Right ventricle myocardium inferior (tissue), 1 donor: ENCODE data around the gene CDH2. TPM values are rescaled to one million over a fixed set of nuclear protein-coding genes. Genes with fewer than 3 reads are reported as not detected.

Experiments used
- ATAC-seq: fragments of 200-7000 bp; cut with Tn5 transposase; one replicate; pipeline ENCODE4 v1.9.1; 2020; ENCODE audit warnings: mild to moderate bottlenecking, moderate library complexity
- DNase-seq: peaks from one replicate; pipeline ENCODE4 v3.0.0; 2021; ENCODE audit errors: missing footprints
- intact Hi-C: fragments of 100-400 bp; cut with DNase I; formaldehyde crosslinking; loops from one replicate; pipeline ENCODE4 v1.11.0; 2022
- total RNA-seq: library from RNA; stranded (reverse); fragmentation: NEBNext Ultra II Directional; extraction: Animal tissue kit (Norgen Biotek cat#: 25700); gene quantifications from one replicate; pipeline ENCODE4 v1.2.1, GENCODE V29; 2021
- donor health status: DM: no; HTN: yes; CAD: no; lungs with severe emphysema.

Gene CDH2
- total RNA-seq, 1 donor from 2014 or later = 293 TPM

DNA sequence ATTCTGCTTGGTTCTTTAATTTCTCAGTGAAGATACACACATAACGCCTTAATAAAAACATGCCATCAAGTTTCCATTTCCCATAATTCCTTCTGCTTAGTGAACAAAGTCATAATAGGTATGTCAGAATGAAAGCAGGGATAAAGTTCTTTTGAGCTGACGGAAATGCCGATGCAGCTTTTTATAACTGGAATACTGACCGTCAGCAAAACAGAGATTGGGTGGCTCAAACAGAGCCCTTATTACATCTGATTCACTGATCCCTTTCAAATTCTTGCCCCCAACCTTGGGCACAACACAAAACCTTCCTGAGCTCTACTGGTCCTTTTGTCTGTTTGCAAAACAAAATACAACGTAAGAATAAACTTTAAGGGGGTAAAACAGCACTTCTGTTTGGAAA is 140.4 kb downstream of the CDH2 start:
- intact Hi-C loops = no loop called here

DNA sequence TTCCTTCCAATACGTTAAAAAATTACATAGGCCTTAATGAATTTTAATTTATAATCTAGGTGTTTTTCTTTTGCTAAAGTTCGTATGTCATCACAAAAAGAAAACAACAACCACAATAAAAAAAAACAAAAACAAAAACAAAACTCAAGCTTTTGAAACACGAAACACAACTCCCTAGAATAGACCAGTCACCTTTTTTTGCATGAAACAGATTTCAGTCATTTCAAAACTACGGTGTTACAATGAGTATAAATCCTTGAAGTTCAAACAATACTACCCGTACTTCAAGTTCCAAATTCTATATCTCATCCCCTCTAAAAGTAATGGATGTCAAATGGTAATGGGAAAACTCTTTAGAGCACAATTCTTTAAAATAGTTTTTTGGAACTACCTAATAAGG is 142.4 kb downstream of the CDH2 start:
- DNase-seq (no peak), ATAC-seq (no peak)
- intact Hi-C loops = no loop called here

More for the DNA sequence above, 140.4 kb downstream of the CDH2 start:
- DNase-seq = no peak
- ATAC-seq = no peak

DNA sequence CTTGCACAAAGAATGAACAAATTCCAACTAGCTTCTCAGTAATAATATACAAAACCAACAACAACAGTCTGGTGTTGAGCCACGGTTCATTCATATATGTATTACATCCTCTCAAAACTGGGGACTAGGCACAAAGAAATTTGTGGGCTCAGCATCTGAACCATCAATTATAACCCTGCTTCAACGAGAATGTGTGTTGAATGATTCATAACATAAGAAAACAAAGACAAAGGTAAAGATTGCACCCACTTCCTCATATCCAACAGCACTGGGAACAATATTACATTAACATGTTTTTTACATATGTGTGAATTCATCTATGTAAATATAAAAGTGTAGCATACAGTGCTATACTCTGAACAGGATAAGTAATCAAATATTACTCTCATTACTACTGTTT is 144.8 kb downstream of the CDH2 start:
- DNase-seq = no peak
- intact Hi-C loops = no loop called here
- ATAC-seq = no peak

DNA sequence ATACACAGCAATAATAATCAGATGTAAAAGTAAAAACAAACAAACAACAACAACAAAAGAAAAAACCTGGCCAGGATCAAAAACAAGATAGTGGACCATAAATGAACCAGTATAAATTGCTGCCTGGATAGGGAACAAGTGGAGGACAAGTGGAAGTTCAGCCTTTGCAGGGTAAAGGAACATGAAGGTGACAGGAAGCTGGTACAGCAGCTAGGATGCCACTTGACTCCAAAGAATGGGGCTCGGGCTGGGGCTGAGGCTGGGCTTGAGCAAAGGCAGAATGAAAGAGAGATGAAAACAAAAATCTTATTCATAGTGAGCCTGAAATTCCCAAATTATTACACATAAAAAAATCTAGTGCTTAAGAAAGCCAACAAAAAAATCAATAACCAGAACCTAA is 146.5 kb downstream of the CDH2 start:
- intact Hi-C loops = no loop called here
- DNase-seq (peak; percentile 34), ATAC-seq (peak; percentile 39)

DNA sequence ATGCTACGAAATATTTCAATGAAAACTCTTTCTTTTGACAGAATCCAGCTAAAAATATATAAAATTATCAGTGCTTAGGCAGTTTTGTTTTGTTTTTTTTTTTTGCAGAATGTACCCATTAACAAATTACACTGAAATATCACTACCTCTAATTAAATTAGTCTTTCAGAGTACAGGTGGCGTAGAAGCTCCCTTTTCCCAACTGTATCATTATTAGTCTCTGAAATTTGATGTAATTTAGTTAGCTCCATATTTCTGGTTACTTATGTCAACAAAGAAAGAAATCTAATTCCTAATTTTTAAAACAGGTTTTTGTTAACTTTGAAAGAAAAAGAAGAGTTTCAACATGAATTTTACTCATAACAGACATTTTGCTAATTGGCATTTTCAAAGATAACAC is 149.2 kb downstream of the CDH2 start:
- DNase-seq (no peak), ATAC-seq (no peak)
- intact Hi-C loops = no loop called here

DNA sequence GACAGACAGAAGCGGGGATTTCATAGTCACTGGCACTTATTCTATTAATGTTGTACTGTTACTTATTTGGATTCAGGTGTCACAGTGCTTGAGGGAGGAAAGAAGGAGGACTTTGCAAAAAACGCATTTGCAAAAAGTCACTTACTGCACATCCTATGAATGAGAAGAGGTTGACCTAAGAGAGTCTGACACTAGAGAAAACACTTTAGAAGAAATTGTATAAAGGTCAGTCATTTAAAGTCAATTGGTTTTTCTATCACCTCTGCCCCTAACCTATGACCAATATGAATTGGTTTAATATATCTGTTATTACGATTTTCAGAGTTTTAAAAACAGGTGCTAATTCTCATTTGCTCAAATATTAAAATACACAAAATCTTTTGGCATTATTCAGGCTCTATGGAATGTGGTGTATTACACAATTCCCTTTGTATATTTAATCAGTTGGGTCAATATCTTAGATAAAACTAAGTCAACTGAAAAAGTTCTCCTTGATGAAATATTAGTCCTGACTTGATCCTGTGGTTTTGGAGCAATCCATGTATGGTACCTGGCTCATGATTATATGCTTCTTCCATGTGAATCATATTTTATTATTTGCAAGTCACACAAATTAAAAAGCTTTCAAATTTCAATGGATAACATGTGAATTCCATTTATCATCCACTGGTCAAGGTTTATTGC is 157.4 kb downstream of the CDH2 start:
- ATAC-seq (no peak), DNase-seq (no peak)
- intact Hi-C loops = loop anchor here (10.0 kb wide), 1 partner anchor 65 kb away; no protein-coding TSS in a partner anchor

DNA sequence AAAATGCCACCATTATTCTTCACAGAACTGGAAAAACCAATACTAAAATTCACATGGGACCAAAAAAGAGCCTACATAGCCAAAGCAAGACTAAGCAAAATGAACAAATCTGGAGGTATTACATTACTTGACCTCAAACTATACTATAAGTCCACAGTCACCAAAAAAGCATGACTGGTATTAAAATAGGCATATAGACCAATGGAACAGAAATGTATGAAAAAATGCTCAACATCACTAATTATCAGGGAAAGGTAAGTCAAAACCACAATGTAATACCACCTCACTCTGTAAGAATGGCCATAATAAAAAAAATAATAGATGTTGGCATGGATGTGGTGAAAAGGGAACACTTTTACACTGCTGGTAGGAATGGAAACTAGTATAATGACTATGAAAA is 158.6 kb downstream of the CDH2 start:
- intact Hi-C loops = loop anchor here (10.0 kb wide), 1 partner anchor 66 kb away; no protein-coding TSS in a partner anchor
- no peak for DNase-seq
- ATAC-seq = no peak

DNA sequence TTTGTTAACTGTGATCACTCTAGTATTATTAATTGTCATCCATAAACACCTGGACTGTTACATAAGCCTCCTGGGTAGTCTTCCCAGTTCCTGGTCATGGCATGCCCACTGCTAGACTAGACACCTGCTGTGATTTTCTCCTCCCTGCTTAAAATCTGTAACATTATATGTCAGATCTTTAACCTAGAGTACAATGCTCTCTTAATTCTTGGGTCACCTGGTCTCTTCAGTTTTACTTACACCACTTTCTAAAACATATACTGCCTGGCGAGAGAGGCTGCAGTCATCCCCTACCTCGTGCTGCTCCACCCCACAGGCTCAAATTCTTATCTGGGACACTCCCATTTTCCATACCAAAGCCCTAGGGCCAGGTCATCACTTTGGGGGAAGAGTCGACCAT is 161.3 kb downstream of the CDH2 start:
- no peak for DNase-seq
- ATAC-seq = no peak
- intact Hi-C loops = loop anchor here (10.0 kb wide), 1 partner anchor 69 kb away; no protein-coding TSS in a partner anchor

DNA sequence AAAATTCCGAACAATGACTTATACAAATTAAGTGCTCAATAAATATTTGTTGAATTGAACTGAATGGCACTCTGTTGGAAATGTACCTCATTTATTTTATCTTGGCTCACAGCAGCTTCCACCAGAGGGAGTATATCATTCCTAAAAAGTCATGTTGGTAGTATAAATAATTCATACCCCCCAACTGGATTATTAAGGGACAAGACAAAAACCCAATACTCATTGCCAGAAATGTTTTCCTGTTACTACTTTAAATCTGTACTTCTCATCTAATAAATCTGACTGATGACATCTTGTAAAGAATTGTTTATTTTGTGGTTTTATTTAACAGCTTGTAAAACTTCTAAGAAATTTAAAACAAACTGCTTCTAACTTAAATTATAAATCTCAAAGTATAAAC is 163.9 kb downstream of the CDH2 start:
- intact Hi-C loops = loop anchor here (5.0 to 10.0 kb wide), 2 partner anchors 72 to 164 kb away; partner anchors contain the start of gene CDH2
- DNase-seq = no peak
- ATAC-seq = no peak

DNA sequence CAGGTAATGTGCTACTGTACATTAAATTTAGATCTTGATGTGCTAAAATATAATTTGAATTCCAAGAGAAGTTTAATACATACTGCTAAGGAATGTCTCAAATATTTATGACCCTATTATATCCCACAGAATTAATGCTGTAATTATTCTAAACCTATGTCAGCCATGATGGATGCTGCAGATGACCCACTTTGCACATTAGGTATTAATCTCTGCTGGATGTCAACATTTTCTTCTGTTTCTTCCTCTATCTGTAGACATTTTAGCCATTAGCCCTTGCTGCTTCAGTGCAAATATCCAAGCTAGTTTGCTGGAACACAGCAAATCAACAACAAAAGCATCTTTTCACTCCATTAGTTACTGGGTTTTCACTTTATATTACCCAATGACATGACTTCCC is 164.6 kb downstream of the CDH2 start:
- ATAC-seq = no peak
- intact Hi-C loops = loop anchor here (5.0 to 10.0 kb wide), 2 partner anchors 72 to 165 kb away; partner anchors contain the start of gene CDH2
- DNase-seq = no peak

DNA sequence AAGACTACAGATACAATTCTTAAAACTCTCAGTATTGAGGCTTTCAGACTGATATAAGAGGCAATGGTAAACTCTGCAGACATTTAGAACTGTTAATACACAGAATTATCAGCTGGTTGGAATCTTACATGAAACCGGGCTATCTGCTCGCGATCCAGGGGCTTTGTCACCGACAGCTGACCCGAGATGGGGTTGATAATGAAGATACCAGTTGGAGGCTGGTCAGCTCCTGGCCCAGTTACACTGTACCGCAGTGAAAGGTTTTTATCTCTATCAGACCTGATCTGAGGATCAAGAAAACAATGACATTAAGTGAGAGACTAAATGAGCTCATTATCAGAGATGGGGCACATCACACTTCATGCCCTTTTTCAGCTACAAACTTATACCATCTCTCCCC is 167.3 kb downstream of the CDH2 start:
- DNase-seq (no peak), ATAC-seq (no peak)
- intact Hi-C loops = loop anchor here (5.0 kb wide), 1 partner anchor 98 kb away; no protein-coding TSS in a partner anchor

DNA sequence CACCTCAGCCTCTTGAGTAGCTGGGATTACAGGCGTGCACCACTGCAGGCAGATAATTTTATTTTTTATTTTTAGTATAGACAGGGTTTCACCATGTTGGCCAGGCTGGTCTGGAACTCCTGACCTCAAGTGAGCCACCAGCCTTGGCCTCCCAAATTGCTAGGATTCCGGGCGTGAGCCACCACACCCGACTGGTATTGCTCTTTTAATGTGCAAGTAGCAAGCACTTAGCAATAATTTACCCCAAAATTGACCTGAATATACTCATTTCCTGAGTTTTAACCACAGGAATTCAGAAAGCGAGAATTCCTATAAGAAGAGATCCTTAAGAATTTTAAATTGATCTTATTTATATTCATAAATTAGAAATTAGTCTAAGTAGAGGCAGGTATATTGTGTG is 169.1 kb downstream of the CDH2 start:
- intact Hi-C loops = loop anchor here (5.0 kb wide), 1 partner anchor 99 kb away; no protein-coding TSS in a partner anchor
- ATAC-seq = no peak

DNA sequence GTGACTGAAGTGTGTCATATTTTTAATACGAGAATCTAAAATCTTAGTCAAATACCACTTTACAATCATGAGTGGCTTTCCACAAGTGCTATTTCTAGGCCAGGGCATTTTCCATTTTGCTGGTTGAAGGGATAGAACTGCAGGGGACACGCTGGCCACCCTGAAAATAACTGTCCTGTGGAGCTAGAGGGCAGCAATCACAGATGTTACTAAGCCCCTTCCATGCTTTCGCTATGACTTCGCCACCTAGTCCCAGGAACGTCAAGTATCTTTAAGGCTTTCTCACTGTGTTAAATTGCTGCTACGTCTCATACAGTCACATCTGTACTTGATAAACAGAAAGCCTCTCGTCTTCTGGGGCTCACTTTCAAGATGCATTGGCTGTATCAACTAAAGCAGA is 171.8 kb downstream of the CDH2 start:
- no peak for DNase-seq
- intact Hi-C loops = loop anchor here (5.0 kb wide), 1 partner anchor 102 kb away; no protein-coding TSS in a partner anchor

More for the DNA sequence above, 169.1 kb downstream of the CDH2 start:
- no peak for DNase-seq

DNA sequence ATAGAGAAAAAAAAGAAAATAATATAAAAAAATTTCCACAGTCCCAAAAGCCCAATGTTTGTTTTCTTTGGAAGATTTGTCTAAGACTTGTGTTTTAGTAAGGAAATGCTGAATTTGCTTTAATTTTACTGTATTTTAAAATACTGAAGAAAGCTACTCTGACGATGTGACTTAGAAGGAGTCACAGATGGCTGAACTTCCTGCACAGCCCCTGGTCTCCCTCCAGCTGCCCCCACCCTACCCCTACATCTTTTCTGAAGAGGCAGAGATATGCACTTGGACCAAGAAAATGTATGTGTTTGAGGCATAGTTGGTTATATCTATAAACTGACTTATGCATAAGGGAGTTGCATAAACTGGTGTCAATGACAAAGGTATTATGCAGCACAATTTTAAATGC is 172.3 kb downstream of the CDH2 start:
- no peak for DNase-seq
- no peak for ATAC-seq
- intact Hi-C loops = loop anchor here (5.0 kb wide), 1 partner anchor 103 kb away; no protein-coding TSS in a partner anchor

More for the DNA sequence above, 171.8 kb downstream of the CDH2 start:
- peak; percentile 20 for ATAC-seq

DNA sequence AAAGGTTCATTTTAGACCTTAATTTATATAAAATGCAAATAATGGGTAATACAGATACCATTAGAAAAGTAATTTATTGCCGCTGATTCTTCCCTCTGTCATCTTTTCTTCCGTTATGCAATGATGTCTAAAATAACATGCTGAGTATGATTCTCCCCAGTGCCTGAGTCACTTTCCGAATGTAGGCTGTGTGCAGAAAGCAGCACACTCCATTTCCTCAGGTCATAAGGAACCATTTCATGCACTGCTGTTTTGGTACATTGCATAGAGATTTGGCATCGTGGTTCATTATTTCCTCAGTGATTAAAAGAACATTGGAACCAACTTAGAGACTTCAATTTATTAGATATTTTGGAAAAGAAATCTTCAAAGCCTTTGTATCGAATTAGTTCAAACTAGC is 173.5 kb downstream of the CDH2 start:
- ATAC-seq (no peak), DNase-seq (no peak)
- intact Hi-C loops = no loop called here

DNA sequence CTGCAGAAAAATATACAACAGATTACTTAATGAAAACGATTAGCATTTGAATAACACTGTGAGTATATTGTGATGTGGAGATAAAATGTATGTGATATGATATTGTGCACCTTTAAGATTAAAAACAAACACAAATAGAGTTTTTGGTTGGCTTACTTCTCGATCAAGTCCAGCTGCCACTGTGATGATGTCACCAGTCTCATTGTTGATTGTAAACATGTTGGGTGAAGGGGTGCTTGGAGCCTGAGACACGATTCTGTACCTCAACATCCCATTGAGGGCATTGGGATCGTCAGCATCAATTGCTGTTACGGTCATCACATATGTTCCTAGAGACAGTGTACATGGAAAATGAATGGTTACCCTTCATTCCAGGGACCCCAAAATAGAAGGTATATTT is 174.1 kb downstream of the CDH2 start:
- DNase-seq = no peak
- ATAC-seq = no peak
- intact Hi-C loops = no loop called here

DNA sequence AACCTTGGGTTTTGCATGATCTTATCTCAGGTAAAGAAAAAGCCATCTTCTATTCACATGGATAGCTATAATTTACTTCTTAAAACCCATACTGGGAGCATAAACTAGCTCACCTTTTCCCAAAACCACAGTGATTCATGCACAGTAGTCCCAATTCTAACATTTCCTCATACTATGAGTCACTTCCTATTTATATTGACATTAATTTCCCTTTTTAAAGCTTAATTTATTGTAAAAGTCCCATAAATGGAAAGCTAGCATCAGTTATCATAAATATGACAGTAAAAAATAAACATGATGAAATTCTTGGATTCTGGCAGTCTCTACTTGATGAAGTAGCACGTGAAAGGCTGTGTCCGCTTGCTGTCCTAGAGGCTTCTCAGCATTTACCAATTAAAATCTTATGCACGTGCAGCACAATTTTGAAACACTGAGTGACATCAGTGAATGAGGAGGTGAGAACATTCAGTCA is 180.1 kb downstream of the CDH2 start:
- DNase-seq (no peak), ATAC-seq (no peak)
- intact Hi-C loops = no loop called here

DNA sequence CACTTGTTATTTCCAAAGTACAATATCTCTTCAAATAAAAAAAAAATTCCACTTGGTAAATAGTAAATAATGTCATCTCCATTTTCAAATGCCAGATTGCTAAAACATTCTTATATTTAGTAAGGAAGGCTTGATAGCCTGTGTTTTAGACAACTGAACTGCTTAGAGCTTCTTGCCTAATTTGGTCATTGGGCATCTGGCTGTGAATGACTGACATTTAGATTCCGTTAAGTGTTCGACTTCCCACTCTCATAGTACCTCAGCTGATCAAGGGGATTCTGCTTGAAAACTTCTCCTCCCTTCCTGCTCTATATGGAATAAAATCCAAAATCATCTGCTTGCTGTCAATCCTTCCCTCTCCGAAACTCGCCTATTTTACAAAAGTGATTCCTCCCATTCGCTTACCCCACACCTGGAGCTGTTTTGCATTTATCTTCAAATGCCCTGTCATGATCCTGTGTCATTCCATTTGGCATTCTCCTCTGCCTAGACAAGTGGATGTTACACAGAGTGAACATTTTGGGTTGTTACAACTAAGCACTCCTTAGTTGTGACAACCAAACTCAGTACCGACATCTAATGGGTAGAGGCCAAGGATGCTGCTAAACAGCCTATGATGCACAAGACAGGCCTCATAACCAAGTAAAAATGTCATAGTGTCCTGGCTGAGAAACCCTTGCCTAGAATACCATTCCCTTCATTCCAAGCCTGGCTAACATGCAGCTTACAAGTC is 181.0 kb downstream of the CDH2 start:
- intact Hi-C loops = no loop called here
- ATAC-seq (peak; percentile 62), DNase-seq (no peak)

DNA sequence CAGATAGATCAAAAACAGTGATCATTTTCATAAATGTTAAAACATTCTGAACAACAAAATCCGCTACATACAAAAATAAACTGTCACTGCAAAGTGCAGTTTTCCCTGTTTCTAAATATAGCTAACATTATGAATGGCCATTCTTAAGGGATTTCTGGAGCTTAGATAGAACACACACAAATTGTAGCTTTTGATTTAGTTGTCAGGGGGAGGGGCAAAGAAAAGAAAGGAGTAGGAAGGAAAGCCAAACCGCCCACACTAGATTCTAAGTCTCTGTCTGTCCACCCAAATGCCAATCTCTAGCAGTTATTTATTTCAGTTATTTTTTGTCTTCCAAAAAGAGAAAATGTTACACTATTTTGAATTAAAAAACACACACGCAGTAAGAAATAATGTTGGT is 182.4 kb downstream of the CDH2 start:
- intact Hi-C loops = no loop called here
- ATAC-seq (no peak), DNase-seq (no peak)

DNA sequence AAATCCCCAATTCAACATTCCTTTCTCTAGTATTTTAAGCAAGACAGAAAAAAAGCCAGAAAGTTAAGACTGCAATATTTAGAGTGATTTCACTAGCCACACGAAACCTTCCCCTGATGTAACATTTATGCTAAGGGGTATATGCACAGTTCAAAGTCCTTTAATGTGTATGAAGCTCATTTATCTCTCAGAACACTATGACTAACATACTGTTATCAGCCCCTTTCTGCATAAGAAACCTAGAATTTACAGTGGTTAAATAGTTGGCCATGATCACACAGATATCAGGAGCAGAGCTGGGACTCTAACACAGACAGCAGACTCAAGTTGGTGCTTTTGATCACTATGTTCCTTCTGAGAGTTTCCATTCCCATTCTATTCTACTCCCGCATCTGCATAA is 185.5 kb downstream of the CDH2 start:
- intact Hi-C loops = no loop called here
- ATAC-seq = no peak
- DNase-seq = no peak
